H9 (cell line): ENCODE data around the gene OR52E8. TPM values are rescaled to one million over a fixed set of nuclear protein-coding genes. Genes with fewer than 3 reads are reported as not detected.

Source experiments
- DNase-seq: peaks from one replicate; pipeline ENCODE4 v3.0.0-alpha.2; 2017
- H2AFZ ChIP-seq: one replicate; pipeline ENCODE4 v1.6.1; 2013; ENCODE audit warnings: mild to moderate bottlenecking, low read length, control low read depth, moderate library complexity
- H2AK5ac ChIP-seq: 2 replicates; pipeline ENCODE4 v1.6.1; 2013; ENCODE audit warnings: low read length, control low read depth, mixed read lengths; ENCODE audit not compliant: insufficient read length
- H2BK120ac ChIP-seq: one replicate; pipeline ENCODE4 v1.6.1; 2013; ENCODE audit warnings: low read depth, mild to moderate bottlenecking, low read length, control low read depth, inconsistent platforms; ENCODE audit not compliant: poor library complexity, severe bottlenecking
- H2BK12ac ChIP-seq: 2 replicates; pipeline ENCODE4 v1.6.1; 2013; ENCODE audit warnings: low read length, control low read depth, mixed read lengths, low read depth; ENCODE audit not compliant: insufficient read length
- H2BK15ac ChIP-seq: 2 replicates; pipeline ENCODE4 v1.6.1; 2013; ENCODE audit warnings: low read depth, low read length, control low read depth
- H2BK20ac ChIP-seq: one replicate; pipeline ENCODE4 v1.6.1; 2013; ENCODE audit warnings: low read depth, mild to moderate bottlenecking, low read length, control low read depth, inconsistent platforms; ENCODE audit not compliant: poor library complexity, severe bottlenecking
- H2BK5ac ChIP-seq: 2 replicates; pipeline ENCODE4 v1.6.1; 2013; ENCODE audit warnings: low read length, control low read depth, mixed read lengths; ENCODE audit not compliant: insufficient read length
- H3K14ac ChIP-seq: 2 replicates; pipeline ENCODE4 v1.6.1; 2013; ENCODE audit warnings: low read length, control low read depth; ENCODE audit not compliant: insufficient read depth
- H3K18ac ChIP-seq: 2 replicates; pipeline ENCODE4 v1.6.1; 2013; ENCODE audit warnings: low read depth, mild to moderate bottlenecking, mixed read lengths, low read length, control low read depth; ENCODE audit not compliant: insufficient read length
- H3K23ac ChIP-seq: 2 replicates; pipeline ENCODE4 v1.6.1; 2013; ENCODE audit warnings: low read length, control low read depth, mixed read lengths, low read depth; ENCODE audit not compliant: insufficient read length
- H3K23me2 ChIP-seq: 2 replicates; pipeline ENCODE4 v1.6.1; 2013; ENCODE audit warnings: low read depth, mild to moderate bottlenecking, mixed read lengths, low read length, control low read depth; ENCODE audit not compliant: insufficient read length, poor library complexity, severe bottlenecking
- H3K27ac ChIP-seq: 2 replicates; pipeline ENCODE4 v1.5.1; 2013; ENCODE audit warnings: low read length, control low read depth, mixed read lengths, low read depth; ENCODE audit not compliant: insufficient read length
- H3K27me3 ChIP-seq: 2 replicates; pipeline ENCODE4 v1.6.1; 2013; ENCODE audit warnings: low read length, control low read depth, inconsistent platforms; ENCODE audit not compliant: insufficient read depth
- H3K4ac ChIP-seq: 2 replicates; pipeline ENCODE4 v1.6.1; 2013; ENCODE audit warnings: low read depth, mild to moderate bottlenecking, control low read depth, inconsistent platforms, low read length, moderate library complexity
- H3K4me1 ChIP-seq: 2 replicates; pipeline ENCODE4 v1.6.1; 2013; ENCODE audit warnings: low read length, control low read depth, inconsistent platforms; ENCODE audit not compliant: insufficient read depth
- H3K4me2 ChIP-seq: 2 replicates; pipeline ENCODE4 v1.6.1; 2013; ENCODE audit warnings: low read length, control low read depth, mixed read lengths; ENCODE audit not compliant: insufficient read length, insufficient read depth
- H3K56ac ChIP-seq: 2 replicates; pipeline ENCODE4 v1.6.1; 2013; ENCODE audit warnings: low read depth, mild to moderate bottlenecking, mixed read lengths, low read length, control low read depth; ENCODE audit not compliant: insufficient read length
- H3K79me1 ChIP-seq: 2 replicates; pipeline ENCODE4 v1.6.1; 2013; ENCODE audit warnings: low read depth, mild to moderate bottlenecking, moderate library complexity, low read length, control low read depth, inconsistent platforms; ENCODE audit not compliant: insufficient read depth, poor library complexity, severe bottlenecking
- H3K79me2 ChIP-seq: 2 replicates; pipeline ENCODE4 v1.6.1; 2013; ENCODE audit warnings: low read length, control low read depth, inconsistent platforms; ENCODE audit not compliant: insufficient read depth
- H3K9ac ChIP-seq: 2 replicates; pipeline ENCODE4 v1.6.1; 2013; ENCODE audit warnings: low read length, control low read depth, mixed read lengths; ENCODE audit not compliant: insufficient read length; ENCODE audit errors: extremely low read depth
- H3K9me3 ChIP-seq: one replicate; pipeline ENCODE4 v1.6.1; 2013; ENCODE audit warnings: low read depth, low read length, inconsistent platforms; ENCODE audit not compliant: control insufficient read depth
- H3T11ph ChIP-seq: one replicate; pipeline ENCODE4 v1.6.1; 2013; ENCODE audit warnings: mild to moderate bottlenecking, low read length, control low read depth, inconsistent platforms
- H4K20me1 ChIP-seq: one replicate; pipeline ENCODE4 v1.6.1; 2013; ENCODE audit not compliant: control insufficient read depth, insufficient read length, insufficient read depth
- H4K5ac ChIP-seq: 2 replicates; pipeline ENCODE4 v1.6.1; 2013; ENCODE audit warnings: low read depth, mild to moderate bottlenecking, mixed read lengths, low read length, control low read depth; ENCODE audit not compliant: insufficient read length
- H4K8ac ChIP-seq: replicated peaks from 2 replicates; pipeline ENCODE4 v1.6.1; 2013; ENCODE audit warnings: low read length, control low read depth, mixed read lengths, low read depth; ENCODE audit not compliant: insufficient read length
- H4K91ac ChIP-seq: 2 replicates; pipeline ENCODE4 v1.6.1; 2013; ENCODE audit warnings: low read depth, mild to moderate bottlenecking, moderate library complexity, mixed read lengths, low read length, control low read depth; ENCODE audit not compliant: insufficient read length
- H3K27ac Mint-ChIP-seq, 3 experiments: 2 replicates in 2 of 3; 3 replicates in 1 of 3; pipeline ENCODE4 v1.8.0; 2020 to 2021; ENCODE audit warnings: mixed read lengths in 3 of 3, mild to moderate bottlenecking in 1 of 3, moderate library complexity in 1 of 3
- H3K27me3 Mint-ChIP-seq: 2 replicates; pipeline ENCODE4 v1.8.0; 2021; ENCODE audit warnings: low read depth, mild to moderate bottlenecking, moderate library complexity, mixed read lengths
- H3K36me3 Mint-ChIP-seq, 3 experiments: 2 replicates in 2 of 3; 3 replicates in 1 of 3; pipeline ENCODE4 v1.8.0; 2020 to 2021; ENCODE audit warnings: low read depth in 3 of 3, mixed read lengths in 3 of 3; ENCODE audit not compliant: insufficient read depth in 1 of 3
- H3K4me1 Mint-ChIP-seq, 2 experiments: 2 replicates each; pipeline ENCODE4 v1.8.0; 2020; ENCODE audit warnings: mixed read lengths in 2 of 2
- H3K4me3 Mint-ChIP-seq, 2 experiments: 2 replicates in 1 of 2; 3 replicates in 1 of 2; pipeline ENCODE4 v1.8.0; 2020 to 2021; ENCODE audit warnings: mild to moderate bottlenecking in 2 of 2, mixed read lengths in 2 of 2, moderate library complexity in 1 of 2
- H3K9me3 Mint-ChIP-seq, 2 experiments: 2 replicates in 1 of 2; 3 replicates in 1 of 2; pipeline ENCODE4 v1.8.0; 2020; ENCODE audit warnings: mild to moderate bottlenecking in 2 of 2, mixed read lengths in 2 of 2, moderate library complexity in 1 of 2
- WGBS: extraction: QIAGEN DNeasy Blood & Tissue Kit; methylation state at CpG from one replicate; pipeline ENCODE4 v1.1.7; 2013; ENCODE audit warnings: missing lambda C conversion rate, low lambda C conversion rate, mixed read lengths; ENCODE audit not compliant: insufficient read length; ENCODE audit errors: extremely low coverage; 5-methylcytosine and 5-hydroxymethylcytosine counted together
- total RNA-seq: library from RNA; stranded (reverse); gene quantifications from 2 replicates; pipeline ENCODE4 v1.2.1, GENCODE V29; 2021
- TF ChIP-seq, protein P1 (sequence below): fragments of 200-600 bp; sonication (generic); conservative IDR thresholded peaks from 3 replicates; pipeline ENCODE4 v1.8.0; 2021; ENCODE audit warnings: antibody characterized with exemption, mild to moderate bottlenecking

OR52E8 gene
- total RNA-seq, 1 experiment from 2014 or later: not detected

DNA sequence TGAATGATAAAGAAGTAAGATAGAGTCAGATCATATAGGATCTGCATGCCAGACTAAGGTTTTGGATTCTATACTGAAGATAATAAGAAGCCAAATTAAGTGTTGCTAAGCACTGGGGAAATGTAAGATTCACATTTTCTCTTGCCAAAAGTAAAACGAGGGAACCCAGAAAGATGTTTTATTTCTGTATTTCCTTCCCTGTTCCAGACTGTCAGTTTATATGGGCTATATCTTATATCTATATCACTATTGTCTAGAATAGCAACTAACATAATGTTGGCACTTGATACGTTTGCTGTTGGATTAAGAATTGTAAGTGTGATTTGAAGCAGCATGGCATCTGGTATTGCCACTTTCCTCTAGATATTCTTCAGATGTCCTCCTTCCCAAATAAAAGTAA lies 24.0 kb downstream of the OR52E8 start:
- no peak overlapping the region for H3K4me2 ChIP-seq
- H3K14ac ChIP-seq: no peak overlapping the region
- Mint-ChIP-seq H3K4me3 (no peak overlapping the region), H3K27me3 (no peaks in the 10 kb centered on the region), H3K36me3 (no peaks in the 10 kb centered on the region), H3K4me1 (peaks cover 10 to 29% of the 10 kb centered on the region in 2 experiments), H3K27ac (no peak overlapping the region), H3K9me3 (no peaks in the 10 kb centered on the region)
- no peak overlapping the region for H2AFZ ChIP-seq
- TF ChIP-seq, protein P1, sequence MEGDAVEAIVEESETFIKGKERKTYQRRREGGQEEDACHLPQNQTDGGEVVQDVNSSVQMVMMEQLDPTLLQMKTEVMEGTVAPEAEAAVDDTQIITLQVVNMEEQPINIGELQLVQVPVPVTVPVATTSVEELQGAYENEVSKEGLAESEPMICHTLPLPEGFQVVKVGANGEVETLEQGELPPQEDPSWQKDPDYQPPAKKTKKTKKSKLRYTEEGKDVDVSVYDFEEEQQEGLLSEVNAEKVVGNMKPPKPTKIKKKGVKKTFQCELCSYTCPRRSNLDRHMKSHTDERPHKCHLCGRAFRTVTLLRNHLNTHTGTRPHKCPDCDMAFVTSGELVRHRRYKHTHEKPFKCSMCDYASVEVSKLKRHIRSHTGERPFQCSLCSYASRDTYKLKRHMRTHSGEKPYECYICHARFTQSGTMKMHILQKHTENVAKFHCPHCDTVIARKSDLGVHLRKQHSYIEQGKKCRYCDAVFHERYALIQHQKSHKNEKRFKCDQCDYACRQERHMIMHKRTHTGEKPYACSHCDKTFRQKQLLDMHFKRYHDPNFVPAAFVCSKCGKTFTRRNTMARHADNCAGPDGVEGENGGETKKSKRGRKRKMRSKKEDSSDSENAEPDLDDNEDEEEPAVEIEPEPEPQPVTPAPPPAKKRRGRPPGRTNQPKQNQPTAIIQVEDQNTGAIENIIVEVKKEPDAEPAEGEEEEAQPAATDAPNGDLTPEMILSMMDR: no peak
- no peak overlapping the region for H3K4ac ChIP-seq
- H3K9me3 ChIP-seq: no peaks in the 10 kb centered on the region
- H3K23ac ChIP-seq: no peak overlapping the region
- H4K91ac ChIP-seq: no peak overlapping the region
- no peak overlapping the region for H3K56ac ChIP-seq
- no peak overlapping the region for H3T11ph ChIP-seq
- H3K4me1 ChIP-seq: no peaks in the 10 kb centered on the region
- H3K23me2 ChIP-seq: no peaks in the 10 kb centered on the region
- no peak overlapping the region for H3K9ac ChIP-seq
- H3K79me2 ChIP-seq: no peaks in the 10 kb centered on the region
- no peaks in the 10 kb centered on the region for H4K20me1 ChIP-seq
- no CpG with 5 or more reads among the region's 2 CpGs for WGBS
- H3K79me1 ChIP-seq: no peaks in the 10 kb centered on the region
- no peak overlapping the region for H4K5ac ChIP-seq
- no peak for DNase-seq
- no peak overlapping the region for H3K18ac ChIP-seq
- no peak overlapping the region for H2BK15ac ChIP-seq
- H4K8ac ChIP-seq: no peak overlapping the region
- H2BK12ac ChIP-seq: no peak overlapping the region
- no peak overlapping the region for H2BK120ac ChIP-seq
- no peaks in the 10 kb centered on the region for H3K27me3 ChIP-seq
- H3K27ac ChIP-seq: no peak overlapping the region
- no peak overlapping the region for H2AK5ac ChIP-seq
- no peak overlapping the region for H2BK20ac ChIP-seq
- H2BK5ac ChIP-seq: no peak overlapping the region
